Keratinocyte (primary cell): ENCODE measurements around the gene PIAS1.

Experiments used
- EZH2 ChIP-seq: IDR thresholded peaks from one replicate; pipeline ENCODE4 v1.6.1; 2012; ENCODE audit warnings: inconsistent platforms, mild to moderate bottlenecking, low read length, moderate library complexity
- TF ChIP-seq, protein P1 (sequence below), 3 experiments: IDR thresholded peaks in 1 of 3; conservative IDR thresholded peaks in 1 of 3; optimal IDR thresholded peaks in 1 of 3; 2 replicates in 2 of 3; 3 replicates in 1 of 3; pipeline versions ENCODE3 to v1.5.1; 2011; ENCODE audit warnings: low read length in 3 of 3, mild to moderate bottlenecking in 3 of 3, moderate library complexity in 2 of 3, control low read depth in 1 of 3, inconsistent platforms in 1 of 3; ENCODE audit not compliant: insufficient read depth in 2 of 3; ENCODE audit errors: extremely low read depth in 1 of 3

DNA sequence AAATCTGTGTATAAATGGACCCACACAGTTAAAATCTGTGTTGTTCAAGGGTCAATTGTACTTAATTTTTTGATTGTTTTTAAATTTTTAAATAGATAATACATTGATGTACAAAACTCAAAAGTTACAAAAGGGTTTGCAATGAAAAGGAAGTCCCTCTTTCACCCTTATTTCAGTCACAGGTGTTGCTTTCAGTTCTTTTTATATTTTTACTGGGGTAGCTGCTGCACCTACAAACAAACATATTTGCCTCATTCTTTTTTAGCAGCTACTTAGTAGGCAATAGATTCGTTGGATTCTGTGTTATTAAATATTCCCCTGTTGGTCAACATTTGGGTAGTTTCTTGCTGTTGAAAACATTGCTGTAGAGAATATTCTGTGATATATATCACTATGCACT lies 44.4 kb downstream of the PIAS1 start:
- TF ChIP-seq, protein P1, sequence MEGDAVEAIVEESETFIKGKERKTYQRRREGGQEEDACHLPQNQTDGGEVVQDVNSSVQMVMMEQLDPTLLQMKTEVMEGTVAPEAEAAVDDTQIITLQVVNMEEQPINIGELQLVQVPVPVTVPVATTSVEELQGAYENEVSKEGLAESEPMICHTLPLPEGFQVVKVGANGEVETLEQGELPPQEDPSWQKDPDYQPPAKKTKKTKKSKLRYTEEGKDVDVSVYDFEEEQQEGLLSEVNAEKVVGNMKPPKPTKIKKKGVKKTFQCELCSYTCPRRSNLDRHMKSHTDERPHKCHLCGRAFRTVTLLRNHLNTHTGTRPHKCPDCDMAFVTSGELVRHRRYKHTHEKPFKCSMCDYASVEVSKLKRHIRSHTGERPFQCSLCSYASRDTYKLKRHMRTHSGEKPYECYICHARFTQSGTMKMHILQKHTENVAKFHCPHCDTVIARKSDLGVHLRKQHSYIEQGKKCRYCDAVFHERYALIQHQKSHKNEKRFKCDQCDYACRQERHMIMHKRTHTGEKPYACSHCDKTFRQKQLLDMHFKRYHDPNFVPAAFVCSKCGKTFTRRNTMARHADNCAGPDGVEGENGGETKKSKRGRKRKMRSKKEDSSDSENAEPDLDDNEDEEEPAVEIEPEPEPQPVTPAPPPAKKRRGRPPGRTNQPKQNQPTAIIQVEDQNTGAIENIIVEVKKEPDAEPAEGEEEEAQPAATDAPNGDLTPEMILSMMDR (optimal IDR thresholded peaks at IDR 0.05 in 1 of 3, IDR thresholded peaks at IDR 0.05 in 1 of 3, conservative IDR thresholded peaks at IDR 0.05 in 1 of 3; ENCODE audit: extremely low read depth in 1 of 3, insufficient read depth in 2 of 3, low read length in 3 of 3): no peak
- no peak for TF ChIP-seq EZH2
